Measurements from ENCODE around the gene CBR3. TPM values are rescaled to one million over a fixed set of nuclear protein-coding genes. Genes with fewer than 3 reads are reported as not detected.

CBR3 gene
- total RNA-seq, 1 experiment from 2014 or later: 1.6 TPM

DNA sequence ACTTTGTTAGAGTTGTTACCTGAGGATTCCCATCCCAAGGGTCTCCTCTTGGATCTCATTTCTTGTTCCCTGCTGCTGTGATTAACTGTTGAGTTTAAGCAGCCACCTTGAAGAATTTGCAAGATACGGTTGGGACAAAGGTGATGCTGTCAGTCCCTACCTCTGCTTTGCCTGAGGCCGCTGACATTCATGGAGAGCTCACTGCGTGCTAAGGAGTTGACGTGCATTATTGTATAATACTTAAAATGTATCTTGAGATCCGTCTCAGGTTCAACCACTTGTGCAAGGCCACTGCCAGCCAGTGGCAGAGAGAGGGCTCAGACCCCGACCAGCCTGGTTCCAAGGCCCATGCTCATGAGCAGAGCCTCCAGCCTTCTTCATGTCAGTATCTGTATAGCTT is 35.9 kb downstream of the CBR3 start:
- no peak for ATAC-seq
- H3K9me3 ChIP-seq (ENCODE audit: control insufficient read depth, insufficient read depth, low read depth, low read length): no peaks in the 10 kb centered on the region
- TF ChIP-seq POLR2AphosphoS5 (IDR thresholded peaks at IDR 0.05; ENCODE audit: low read depth, low read length) (no peak), TCF7L2 (IDR thresholded peaks at IDR 0.05; ENCODE audit: low read depth, low read length) (no peak), CTCF (IDR thresholded peaks at IDR 0.05) (no peak), SIN3A (IDR thresholded peaks at IDR 0.05; ENCODE audit: borderline replicate concordance, insufficient read depth, low read depth, low read length) (no peak), REST (IDR thresholded peaks at IDR 0.05; ENCODE audit: insufficient read depth in 1 of 2, low read depth in 2 of 2, low read length in 1 of 2) (no peak)
- no peaks in the 10 kb centered on the region for H3K36me3 ChIP-seq (ENCODE audit: control insufficient read depth, insufficient read depth, low read length)
- intact Hi-C loops (cut with micrococcal nuclease; ENCODE audit: unreplicated experiment) (no loop called here), in situ Hi-C loops (cut with HindIII; ENCODE audit: low pct_unique_long_range_greater_than_20kb, low sequenced_read_pairs) (no loop called here)
- H3K4me1 ChIP-seq (ENCODE audit: control insufficient read depth, insufficient read depth, low read length): no peaks in the 10 kb centered on the region
- no peaks in the 10 kb centered on the region for H3K27me3 ChIP-seq (ENCODE audit: control insufficient read depth, insufficient read depth, low read length)
- no TSS peak for BruUV-seq (replicated peaks)
- ChIA-PET POLR2A (no interaction called here), CTCF (no interaction called here)
- no peak overlapping the region for H3K27ac ChIP-seq (ENCODE audit: low read length)
- no peak overlapping the region for H3K4me3 ChIP-seq (ENCODE audit: low read depth in 2 of 2, low read length in 2 of 2)
- DNase-seq (ENCODE audit: low read depth, low spot score): no peak

DNA sequence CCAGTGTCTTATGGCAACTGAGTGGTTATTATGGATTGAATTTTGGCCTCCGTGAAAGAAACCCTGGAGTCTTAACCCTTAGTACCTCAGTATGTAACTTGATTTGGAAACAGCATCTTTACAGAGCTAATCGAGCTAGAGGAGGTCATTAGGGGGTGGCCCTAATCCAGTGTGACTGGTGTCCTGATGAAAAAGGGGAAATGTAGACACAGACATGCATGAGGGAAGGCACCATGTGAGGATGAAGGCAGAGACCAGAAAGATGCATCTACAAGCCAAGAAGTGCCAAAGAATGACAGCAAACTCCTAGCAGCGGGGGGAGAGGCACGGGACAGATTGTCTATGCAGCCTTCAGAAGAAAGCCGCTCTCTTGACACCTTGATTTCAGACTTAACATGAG is 36.5 kb downstream of the CBR3 start:
- Histone ChIP-seq H3K4me3 (ENCODE audit: low read depth in 2 of 2, low read length in 2 of 2) (no peak overlapping the region), H3K4me1 (ENCODE audit: control insufficient read depth, insufficient read depth, low read length) (no peaks in the 10 kb centered on the region), H3K27me3 (ENCODE audit: control insufficient read depth, insufficient read depth, low read length) (no peaks in the 10 kb centered on the region), H3K9me3 (ENCODE audit: control insufficient read depth, insufficient read depth, low read depth, low read length) (no peaks in the 10 kb centered on the region), H3K27ac (ENCODE audit: low read length) (no peak overlapping the region), H3K36me3 (ENCODE audit: control insufficient read depth, insufficient read depth, low read length) (no peaks in the 10 kb centered on the region)
- DNase-seq (ENCODE audit: low read depth, low spot score) (no peak), ATAC-seq (no peak)
- CTCF ChIA-PET: no interaction called here
- intact Hi-C loops (cut with micrococcal nuclease; ENCODE audit: unreplicated experiment) (no loop called here), in situ Hi-C loops (cut with HindIII; ENCODE audit: low pct_unique_long_range_greater_than_20kb, low sequenced_read_pairs) (no loop called here)
- POLR2A ChIA-PET: no interaction called here
- TF ChIP-seq SIN3A (IDR thresholded peaks at IDR 0.05; ENCODE audit: borderline replicate concordance, insufficient read depth, low read depth, low read length) (no peak), TCF7L2 (IDR thresholded peaks at IDR 0.05; ENCODE audit: low read depth, low read length) (no peak), REST (IDR thresholded peaks at IDR 0.05; ENCODE audit: insufficient read depth in 1 of 2, low read depth in 2 of 2, low read length in 1 of 2) (no peak), POLR2AphosphoS5 (IDR thresholded peaks at IDR 0.05; ENCODE audit: low read depth, low read length) (no peak), CTCF (IDR thresholded peaks at IDR 0.05) (no peak)
- BruUV-seq (replicated peaks): no TSS peak
